Mesendoderm (in vitro differentiated cells): ENCODE data around the gene NKD2.

Source experiments
- DNase-seq: peaks from one replicate; pipeline ENCODE4 v3.0.0; 2013
- H2AK5ac ChIP-seq: 2 replicates; pipeline ENCODE4 v1.6.1; 2013; ENCODE audit warnings: low read length, inconsistent platforms
- H2BK120ac ChIP-seq: 2 replicates; pipeline ENCODE4 v1.6.1; 2013; ENCODE audit warnings: low read depth, mild to moderate bottlenecking, low read length, moderate library complexity, mixed read lengths
- H2BK15ac ChIP-seq: replicated peaks from 2 replicates; pipeline ENCODE4 v1.6.1; 2013; ENCODE audit warnings: low read depth, mild to moderate bottlenecking, moderate library complexity
- H2BK5ac ChIP-seq: 2 replicates; pipeline ENCODE4 v1.6.1; 2013; ENCODE audit warnings: low read length, inconsistent platforms
- H3K18ac ChIP-seq: 2 replicates; pipeline ENCODE4 v1.6.1; 2013; ENCODE audit warnings: mild to moderate bottlenecking, low read length, mixed read lengths
- H3K23ac ChIP-seq: one replicate; pipeline ENCODE4 v1.6.1; 2013; ENCODE audit warnings: low read length
- H3K27ac ChIP-seq: 2 replicates; pipeline ENCODE4 v1.5.1; 2013; ENCODE audit warnings: low read depth, mild to moderate bottlenecking, inconsistent platforms, low read length, moderate library complexity
- H3K27me3 ChIP-seq: 2 replicates; pipeline ENCODE4 v1.6.1; 2013; ENCODE audit warnings: low read length, control low read depth, mild to moderate bottlenecking, inconsistent platforms; ENCODE audit not compliant: insufficient read depth, poor library complexity
- H3K36me3 ChIP-seq: 2 replicates; pipeline ENCODE4 v1.6.1; 2013; ENCODE audit warnings: low read length, inconsistent platforms; ENCODE audit not compliant: control insufficient read depth, insufficient read depth
- H3K4ac ChIP-seq: one replicate; pipeline ENCODE4 v1.6.1; 2013; ENCODE audit warnings: low read depth, mild to moderate bottlenecking, low read length, moderate library complexity
- H3K4me1 ChIP-seq: 2 replicates; pipeline ENCODE4 v1.6.1; 2013; ENCODE audit warnings: low read depth, low read length, inconsistent platforms; ENCODE audit not compliant: control insufficient read depth
- H3K4me2 ChIP-seq: 2 replicates; pipeline ENCODE4 v1.6.1; 2013; ENCODE audit warnings: low read length
- H3K4me3 ChIP-seq: 2 replicates; pipeline ENCODE4 v1.5.1; 2013; ENCODE audit warnings: mild to moderate bottlenecking, low read length
- H3K56ac ChIP-seq: one replicate; pipeline ENCODE4 v1.6.1; 2013; ENCODE audit warnings: low read length
- H3K79me1 ChIP-seq: 2 replicates; pipeline ENCODE4 v1.6.1; 2013; ENCODE audit warnings: low read length, inconsistent platforms
- H3K79me2 ChIP-seq: 2 replicates; pipeline ENCODE4 v1.6.1; 2013; ENCODE audit warnings: mild to moderate bottlenecking, low read length; ENCODE audit not compliant: control insufficient read depth, insufficient read depth
- H3K9ac ChIP-seq: 2 replicates; pipeline ENCODE4 v1.6.1; 2013; ENCODE audit warnings: low read length, inconsistent platforms
- H4K5ac ChIP-seq: one replicate; pipeline ENCODE4 v1.6.1; 2013; ENCODE audit warnings: low read length
- H4K8ac ChIP-seq: one replicate; pipeline ENCODE4 v1.6.1; 2013; ENCODE audit warnings: low read depth, mild to moderate bottlenecking, control low read depth, low read length, moderate library complexity
- WGBS: extraction: QIAGEN DNeasy Blood & Tissue Kit; methylation state at CpG from one replicate; pipeline ENCODE4 v1.1.7; 2013; ENCODE audit warnings: low lambda C conversion rate, missing lambda C conversion rate; ENCODE audit not compliant: insufficient coverage; ENCODE audit errors: extremely low coverage; 5-methylcytosine and 5-hydroxymethylcytosine counted together

Gene NKD2

GRCh38 chr5:1036504-1037122, 28.0 kb downstream of the NKD2 start:
- H3K9ac ChIP-seq, result no peak overlapping the region

GRCh38 chr5:1037123-1037670, 28.6 kb downstream of the NKD2 start:
- no peak overlapping the region for H4K8ac ChIP-seq
- no peaks in the 10 kb centered on the region for H3K4me1 ChIP-seq
- DNase-seq, result no peak
- H3K79me2 ChIP-seq, result no peaks in the 10 kb centered on the region
- H2AK5ac ChIP-seq, result no peak overlapping the region
- no peak overlapping the region for H3K27ac ChIP-seq
- no peak overlapping the region for H2BK120ac ChIP-seq
- no peak overlapping the region for H3K4me3 ChIP-seq
- H3K23ac ChIP-seq, result no peak overlapping the region
- no peak overlapping the region for H2BK5ac ChIP-seq
- no peak overlapping the region for H2BK15ac ChIP-seq
- H3K79me1 ChIP-seq, result no peaks in the 10 kb centered on the region
- H3K4me2 ChIP-seq, result no peak overlapping the region
- WGBS, result no CpG with 5 or more reads among the region's 16 CpGs
- H4K5ac ChIP-seq, result no peak overlapping the region
- no peak overlapping the region for H3K4ac ChIP-seq
- no peaks in the 10 kb centered on the region for H3K36me3 ChIP-seq
- H3K27me3 ChIP-seq, result no peaks in the 10 kb centered on the region
- H3K56ac ChIP-seq, result no peak overlapping the region
- H3K18ac ChIP-seq, result no peak overlapping the region
- no peak overlapping the region for H3K9ac ChIP-seq

More at GRCh38 chr5:1036504-1037122, 28.0 kb downstream of the NKD2 start:
- Histone ChIP-seq H3K4me1 (no peaks in the 10 kb centered on the region), H4K5ac (no peak overlapping the region), H3K79me2 (no peaks in the 10 kb centered on the region), H3K18ac (no peak overlapping the region), H2BK5ac (no peak overlapping the region), H3K79me1 (no peaks in the 10 kb centered on the region), H3K56ac (no peak overlapping the region), H3K27ac (no peak overlapping the region), H3K36me3 (no peaks in the 10 kb centered on the region), H3K4me2 (no peak overlapping the region), H2AK5ac (no peak overlapping the region), H3K23ac (no peak overlapping the region), H3K4me3 (no peak overlapping the region), H3K4ac (no peak overlapping the region), H2BK120ac (no peak overlapping the region), H2BK15ac (no peak overlapping the region), H3K27me3 (no peaks in the 10 kb centered on the region), H4K8ac (no peak overlapping the region)
- DNase-seq, result no peak
- WGBS, result no CpG with 5 or more reads among the region's 22 CpGs

- Histone ChIP-seq H2BK120ac (no peak overlapping the region), H3K4me3 (no peak overlapping the region), H3K79me1 (no peaks in the 10 kb centered on the region), H3K4ac (no peak overlapping the region), H2BK15ac (no peak overlapping the region), H3K9ac (no peak overlapping the region), H2AK5ac (no peak overlapping the region), H4K5ac (no peak overlapping the region), H3K56ac (no peak overlapping the region), H3K36me3 (no peaks in the 10 kb centered on the region), H3K79me2 (no peaks in the 10 kb centered on the region), H3K4me1 (no peaks in the 10 kb centered on the region), H3K23ac (no peak overlapping the region), H3K27me3 (no peaks in the 10 kb centered on the region), H3K18ac (no peak overlapping the region), H4K8ac (no peak overlapping the region), H2BK5ac (no peak overlapping the region), H3K4me2 (no peak overlapping the region), H3K27ac (no peak overlapping the region)
- no CpG with 5 or more reads among the region's 43 CpGs for WGBS
- no peak for DNase-seq
These were observed 29.2 kb downstream of the NKD2 start for GRCh38 chr5:1037671-1038416.

- Histone ChIP-seq H3K4me1 (no peaks in the 10 kb centered on the region), H3K4me3 (no peak overlapping the region), H4K8ac (no peak overlapping the region), H3K4ac (no peak overlapping the region), H3K18ac (no peak overlapping the region), H2AK5ac (no peak overlapping the region), H2BK5ac (no peak overlapping the region), H3K27ac (no peak overlapping the region), H2BK15ac (no peak overlapping the region), H4K5ac (no peak overlapping the region), H3K79me1 (no peaks in the 10 kb centered on the region), H3K4me2 (no peak overlapping the region), H3K9ac (no peak overlapping the region), H3K79me2 (no peaks in the 10 kb centered on the region), H2BK120ac (no peak overlapping the region), H3K27me3 (no peaks in the 10 kb centered on the region), H3K56ac (no peak overlapping the region), H3K36me3 (no peaks in the 10 kb centered on the region), H3K23ac (no peak overlapping the region)
- DNase-seq, result no peak
- no CpG with 5 or more reads among the region's 28 CpGs for WGBS
These were observed 30.0 kb downstream of the NKD2 start for GRCh38 chr5:1038417-1039209.

- no peak for DNase-seq
- no peak overlapping the region for H2BK5ac ChIP-seq
- H3K4me3 ChIP-seq, result no peak overlapping the region
- no peak overlapping the region for H3K23ac ChIP-seq
- no CpG with 5 or more reads among the region's 16 CpGs for WGBS
- no peak overlapping the region for H4K5ac ChIP-seq
- H3K27ac ChIP-seq, result no peak overlapping the region
- H4K8ac ChIP-seq, result no peak overlapping the region
- no peak overlapping the region for H2BK15ac ChIP-seq
- no peaks in the 10 kb centered on the region for H3K27me3 ChIP-seq
- no peaks in the 10 kb centered on the region for H3K36me3 ChIP-seq
- H2BK120ac ChIP-seq, result no peak overlapping the region
- no peak overlapping the region for H2AK5ac ChIP-seq
- no peak overlapping the region for H3K4me2 ChIP-seq
- H3K79me1 ChIP-seq, result no peaks in the 10 kb centered on the region
- H3K56ac ChIP-seq, result no peak overlapping the region
- H3K18ac ChIP-seq, result no peak overlapping the region
- H3K4me1 ChIP-seq, result no peaks in the 10 kb centered on the region
- H3K79me2 ChIP-seq, result no peaks in the 10 kb centered on the region
- no peak overlapping the region for H3K4ac ChIP-seq
- no peak overlapping the region for H3K9ac ChIP-seq
These were observed 30.6 kb downstream of the NKD2 start for GRCh38 chr5:1039210-1039548.
